ENCODE results near the gene KLHL25. TPM values are rescaled to one million over a fixed set of nuclear protein-coding genes. Genes with fewer than 3 reads are reported as not detected.
"Not testable (repeated sequence)": the region's sequence is repeated elsewhere in the genome, so short reads cannot be mapped to it uniquely, and the experiment has no call there.

KLHL25 gene, protein sequence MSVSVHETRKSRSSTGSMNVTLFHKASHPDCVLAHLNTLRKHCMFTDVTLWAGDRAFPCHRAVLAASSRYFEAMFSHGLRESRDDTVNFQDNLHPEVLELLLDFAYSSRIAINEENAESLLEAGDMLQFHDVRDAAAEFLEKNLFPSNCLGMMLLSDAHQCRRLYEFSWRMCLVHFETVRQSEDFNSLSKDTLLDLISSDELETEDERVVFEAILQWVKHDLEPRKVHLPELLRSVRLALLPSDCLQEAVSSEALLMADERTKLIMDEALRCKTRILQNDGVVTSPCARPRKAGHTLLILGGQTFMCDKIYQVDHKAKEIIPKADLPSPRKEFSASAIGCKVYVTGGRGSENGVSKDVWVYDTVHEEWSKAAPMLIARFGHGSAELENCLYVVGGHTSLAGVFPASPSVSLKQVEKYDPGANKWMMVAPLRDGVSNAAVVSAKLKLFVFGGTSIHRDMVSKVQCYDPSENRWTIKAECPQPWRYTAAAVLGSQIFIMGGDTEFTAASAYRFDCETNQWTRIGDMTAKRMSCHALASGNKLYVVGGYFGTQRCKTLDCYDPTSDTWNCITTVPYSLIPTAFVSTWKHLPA
- polyA plus RNA-seq (ENCODE audit: insufficient read length), result 9.4 TPM

DNA sequence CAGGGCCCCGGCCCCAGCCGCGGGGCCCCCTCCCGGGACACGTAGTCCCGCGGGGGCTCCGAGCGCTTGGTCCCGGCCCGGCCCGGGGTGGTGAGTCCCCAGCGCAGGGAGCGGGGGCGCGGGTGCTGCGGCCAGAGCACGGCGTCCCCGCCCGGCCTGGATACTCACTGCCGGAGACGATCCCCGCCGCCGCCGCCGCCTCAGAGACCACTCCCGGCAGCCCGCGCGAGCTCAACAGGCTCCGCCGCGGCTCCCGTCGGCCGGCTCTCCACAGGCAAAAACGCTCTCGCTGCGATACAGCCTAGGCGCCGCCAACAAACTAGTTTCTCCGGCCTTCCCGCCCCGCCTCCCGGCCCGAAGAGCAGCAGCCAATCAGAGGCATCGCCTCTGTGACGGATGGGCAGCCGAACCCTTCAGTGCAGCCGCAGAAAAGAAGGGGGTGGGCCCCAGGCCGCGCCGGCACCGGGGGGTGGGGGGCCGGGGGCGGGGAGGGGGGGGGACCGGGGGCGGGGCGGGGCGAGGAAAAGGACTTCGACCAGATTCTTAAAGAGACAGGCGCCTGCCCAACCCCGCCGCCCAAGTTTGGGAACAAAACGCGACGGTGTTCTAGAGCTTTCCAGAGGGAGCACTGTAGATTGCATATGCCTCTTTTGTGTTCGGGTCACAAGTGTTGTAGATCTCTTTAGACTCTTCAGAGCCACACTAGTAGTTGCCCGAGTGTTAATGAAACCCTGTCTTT lies at the start of gene KLHL25:
KLHL25 (minus strand) TSS at position 328 of the 739 bp plus-strand sequence. CDS start 25,115 bp downstream, outside the sequence.
- DNase-seq, result peak; percentile 96

DNA sequence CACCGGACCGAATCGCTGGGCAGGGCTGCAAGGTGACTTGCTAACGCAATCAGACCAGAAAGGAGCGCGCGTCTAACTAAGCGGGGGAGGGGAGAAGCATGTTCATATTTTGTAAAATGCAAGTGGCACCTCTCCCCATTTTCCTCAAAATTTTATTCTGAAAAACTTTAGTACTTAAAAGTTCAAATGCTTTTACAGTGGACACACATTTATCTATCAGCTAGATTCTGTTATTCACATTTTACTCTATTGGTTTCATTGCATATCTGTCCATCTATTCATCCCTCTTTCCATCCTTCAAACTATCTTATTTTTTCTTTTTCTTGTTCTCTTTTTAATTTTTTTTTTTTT lies 46.1 kb upstream of the KLHL25 start:
- no peak for DNase-seq

DNA sequence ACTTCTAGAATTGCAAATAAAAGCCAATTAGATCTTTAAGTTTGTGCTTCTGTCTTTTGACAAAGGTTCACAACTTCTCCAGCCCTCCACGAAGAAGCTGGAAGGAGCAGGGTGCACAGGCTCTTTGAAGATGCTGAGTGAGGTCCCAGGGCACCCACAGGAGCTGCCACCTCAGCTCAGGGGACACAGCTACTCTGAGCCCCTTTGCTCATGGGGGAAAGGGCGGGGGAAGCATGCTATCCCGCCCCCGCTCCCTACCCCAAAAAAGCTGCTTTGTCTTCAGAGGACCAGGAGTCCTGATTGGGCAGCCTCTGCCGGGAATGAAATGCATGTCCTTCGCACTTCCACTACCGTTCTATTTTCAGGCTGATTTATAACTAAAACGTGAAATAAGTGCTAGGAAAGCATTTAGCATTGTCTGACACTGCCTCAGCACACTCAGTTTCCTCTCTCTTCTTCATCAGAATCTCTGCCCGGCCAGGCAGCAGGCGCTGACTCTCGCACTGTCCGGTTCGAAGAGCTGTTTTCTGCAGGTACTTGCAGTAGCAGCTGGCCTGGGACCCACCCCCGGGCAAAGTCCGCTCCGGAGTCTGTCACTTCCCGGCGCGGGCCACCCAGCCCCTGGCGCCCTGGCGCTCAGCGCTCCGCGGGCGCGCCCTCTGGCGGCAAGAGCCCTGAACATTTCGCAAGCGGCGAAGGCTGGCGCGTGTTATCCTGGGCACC lies 45.5 kb upstream of the KLHL25 start:
- DNase-seq, result peak; percentile 83

DNA sequence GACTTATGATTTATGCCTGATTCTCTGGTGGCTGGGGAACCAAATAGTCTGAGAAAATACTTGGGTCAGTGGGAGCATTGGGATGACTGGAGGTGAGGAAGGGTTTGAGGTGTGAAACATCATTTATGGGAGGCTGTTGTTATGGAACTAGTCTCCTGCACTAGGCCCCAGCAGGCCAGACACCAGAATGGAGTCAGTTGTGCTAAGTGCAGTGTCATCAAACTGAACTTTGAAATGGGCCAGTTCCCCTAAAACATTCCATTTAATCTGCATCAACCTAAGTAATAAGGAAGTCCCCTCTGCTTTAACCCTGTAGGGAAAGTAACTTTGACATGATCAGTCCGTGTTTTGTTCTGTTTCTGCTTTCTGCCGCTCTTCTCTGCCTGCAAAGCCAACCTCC lies 44.9 kb upstream of the KLHL25 start:
- DNase-seq, result no peak

DNA sequence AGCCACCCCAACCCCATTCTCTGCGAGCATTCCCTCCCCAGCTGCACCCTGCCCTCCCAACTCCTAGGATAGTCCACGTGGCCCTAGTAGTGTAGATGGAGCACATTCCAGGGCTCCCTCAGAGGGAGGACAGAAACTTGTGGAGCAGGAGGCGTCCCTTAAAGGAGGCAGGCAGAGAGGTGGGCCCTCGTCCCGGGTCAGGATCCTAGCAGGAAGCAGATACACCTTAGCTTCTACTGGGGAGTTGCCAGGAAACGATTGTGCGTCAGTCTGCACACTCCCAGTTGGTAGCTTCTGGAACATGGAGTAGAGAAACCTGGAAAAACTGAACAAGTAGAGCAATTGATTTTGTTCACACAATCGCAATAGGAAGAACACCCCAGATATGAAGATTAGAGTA lies 43.9 kb upstream of the KLHL25 start:
- no peak for DNase-seq

DNA sequence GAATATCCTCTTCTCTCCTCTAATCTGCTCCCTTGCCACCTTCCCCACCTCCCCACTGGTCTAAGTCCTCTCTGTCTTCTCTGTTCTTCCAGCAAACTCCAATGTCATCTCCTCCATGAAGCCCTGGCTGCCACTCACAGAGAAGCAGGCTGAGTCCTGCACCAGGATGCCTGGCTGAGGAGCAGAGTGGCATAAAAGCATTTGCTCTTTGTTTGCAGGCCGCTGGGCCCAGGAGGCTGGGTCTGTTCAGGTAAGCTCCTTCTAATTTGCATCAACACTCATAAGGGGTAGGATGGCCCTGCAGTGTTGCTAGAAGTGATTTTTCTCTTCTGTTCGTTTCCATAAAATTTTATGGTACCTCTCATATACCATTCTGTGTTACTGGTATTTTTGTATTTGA lies 43.2 kb upstream of the KLHL25 start:
- no peak for DNase-seq

DNA sequence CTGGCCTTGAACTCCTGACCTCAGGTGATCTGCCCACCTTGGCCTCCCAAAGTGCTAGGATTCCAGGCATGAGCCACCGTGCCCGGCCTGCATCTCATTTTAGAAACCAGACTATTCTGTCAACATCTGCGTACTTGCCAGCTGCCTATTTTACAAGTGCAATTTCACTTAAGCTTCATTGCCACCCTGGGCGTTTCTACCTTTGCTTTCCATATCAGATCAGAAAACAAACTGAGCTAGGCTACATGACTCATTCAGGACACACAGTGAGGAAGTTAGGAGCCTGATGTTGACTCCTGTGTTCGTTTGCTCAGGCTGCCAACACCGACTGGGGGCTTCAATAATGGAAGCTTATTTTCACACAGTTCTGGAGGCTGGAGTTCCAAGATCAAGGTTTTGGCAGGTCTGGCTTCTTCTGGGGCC lies 42.3 kb upstream of the KLHL25 start:
- no peak for DNase-seq

DNA sequence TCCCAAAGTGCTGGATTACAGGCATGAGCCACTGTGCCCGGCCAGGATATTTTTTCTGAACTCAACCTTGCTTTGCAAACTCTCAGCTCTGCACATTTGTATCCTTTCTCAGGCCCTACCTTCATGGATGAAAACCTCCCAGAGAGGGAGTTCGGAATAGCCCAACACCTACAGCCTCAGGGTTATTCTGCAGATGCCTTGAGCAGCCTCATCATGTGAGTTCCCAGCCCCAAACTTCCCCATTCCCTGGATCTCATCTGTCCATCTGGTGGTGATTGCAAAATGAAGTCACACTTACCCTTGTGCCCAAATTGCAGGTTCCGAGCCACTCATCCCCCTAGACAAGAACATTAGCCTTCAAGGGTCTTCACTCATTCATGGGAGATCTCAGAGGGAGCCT lies 39.9 kb upstream of the KLHL25 start:
- DNase-seq, result no peak

DNA sequence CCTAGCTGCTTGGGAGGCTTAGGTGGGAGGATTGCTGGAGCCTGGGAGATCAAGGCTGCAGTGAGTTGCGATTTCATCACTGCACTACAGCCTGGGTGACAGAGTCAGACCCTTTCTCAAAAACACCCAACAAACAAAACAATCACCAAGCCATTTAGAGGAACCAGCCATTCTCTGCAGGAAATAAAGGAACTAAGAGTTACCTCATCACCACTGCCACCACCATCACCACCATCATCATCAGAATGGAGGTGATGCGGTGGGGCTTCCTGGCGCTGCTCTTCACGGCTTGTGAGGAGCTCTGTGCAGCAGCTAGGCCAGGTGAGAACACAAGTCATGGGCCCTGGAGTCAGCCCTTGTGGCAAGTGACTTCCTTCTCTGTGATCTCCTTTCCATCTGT lies 37.7 kb upstream of the KLHL25 start:
- DNase-seq, result no peak

DNA sequence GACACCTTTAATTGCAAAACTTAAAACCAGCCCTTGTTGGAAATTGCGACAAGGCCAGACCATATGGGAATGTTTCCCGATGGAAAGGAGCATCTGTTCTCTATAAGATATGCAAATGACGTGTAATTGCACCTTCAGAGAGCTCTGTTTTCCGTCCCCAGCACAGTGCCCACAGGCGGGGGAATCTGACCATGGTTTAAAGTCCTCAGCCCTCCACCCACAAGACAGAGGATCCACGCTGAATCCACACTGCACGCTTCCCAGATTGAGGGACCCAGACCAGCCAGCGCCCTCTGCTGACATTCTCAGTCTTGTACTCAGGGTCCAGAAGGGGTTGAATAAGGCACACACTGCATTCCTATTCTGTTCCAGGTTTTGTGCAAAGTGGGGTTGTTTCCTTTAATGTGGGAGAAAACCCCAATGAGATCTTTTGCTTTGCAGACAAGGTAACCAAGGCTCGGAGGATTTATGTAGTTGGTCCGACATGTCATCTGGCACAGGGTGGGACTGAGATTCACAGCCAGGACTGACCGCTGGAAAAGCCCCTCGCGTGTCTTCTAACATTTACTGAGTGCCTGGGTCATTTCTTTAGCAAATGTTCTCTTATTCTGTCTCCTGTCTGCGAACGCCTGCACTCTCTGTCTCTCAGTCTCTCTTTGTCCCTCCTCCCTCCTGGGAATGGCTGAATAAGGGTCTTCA lies 36.8 kb upstream of the KLHL25 start:
- peak; percentile 66 for DNase-seq

DNA sequence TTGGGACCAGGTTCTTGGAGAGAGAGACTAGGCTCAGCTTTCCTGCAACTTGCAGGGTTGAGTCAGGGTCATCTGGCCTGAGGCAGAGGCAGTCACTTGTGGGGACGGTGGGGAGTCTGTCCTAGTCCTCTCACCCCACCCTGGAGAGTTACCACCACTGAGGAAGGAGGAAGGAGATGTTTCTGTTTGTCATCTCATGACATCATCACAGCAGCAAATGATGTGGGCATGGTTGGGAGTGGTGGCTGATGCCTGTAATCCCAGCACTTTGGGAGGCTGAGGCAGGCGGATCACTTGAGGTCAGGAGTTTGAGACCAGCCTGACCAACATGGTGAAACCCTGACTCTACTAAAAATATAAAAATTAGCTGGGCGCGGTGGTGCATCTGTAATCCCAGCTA lies 35.0 kb upstream of the KLHL25 start:
- not testable (repeated sequence) for DNase-seq

DNA sequence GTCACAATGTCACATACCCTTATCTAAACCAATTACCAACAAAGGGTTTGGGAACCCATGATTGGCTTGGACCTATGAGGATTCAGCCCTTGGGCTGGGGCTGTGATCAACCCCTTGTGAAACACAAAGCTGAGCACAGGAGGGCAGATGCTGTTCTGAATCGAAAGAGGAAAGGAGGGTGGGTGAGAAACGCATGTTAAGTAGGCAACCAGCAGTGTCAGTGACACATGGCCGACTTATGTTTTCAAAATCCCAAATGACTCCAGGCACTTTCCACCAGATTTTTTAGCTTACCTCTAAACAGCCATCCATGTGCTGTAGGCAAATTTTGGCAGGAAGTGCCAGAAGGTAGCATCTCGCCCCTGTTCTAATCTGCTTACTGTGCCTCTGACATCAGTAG lies 34.1 kb upstream of the KLHL25 start:
- DNase-seq, result no peak

DNA sequence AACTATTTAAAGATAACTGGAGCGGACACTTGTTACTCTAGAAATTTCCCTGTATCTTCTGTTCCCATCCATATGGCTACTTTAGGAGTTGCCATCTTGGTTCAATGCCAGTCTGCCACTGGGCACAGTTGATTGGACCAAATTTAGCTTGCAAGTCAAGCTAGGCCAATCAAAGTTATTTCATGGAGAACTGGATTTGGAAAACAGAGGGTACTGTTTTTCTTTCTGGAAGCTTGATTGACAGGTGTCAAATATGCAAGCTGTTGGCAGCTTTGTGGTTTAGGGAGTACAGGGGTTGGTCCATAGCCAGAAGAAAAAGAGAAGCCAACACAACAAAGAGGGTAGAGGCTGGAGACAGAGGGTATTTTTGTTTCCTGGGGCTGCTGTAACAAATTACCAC lies 33.4 kb upstream of the KLHL25 start:
- no peak for DNase-seq

DNA sequence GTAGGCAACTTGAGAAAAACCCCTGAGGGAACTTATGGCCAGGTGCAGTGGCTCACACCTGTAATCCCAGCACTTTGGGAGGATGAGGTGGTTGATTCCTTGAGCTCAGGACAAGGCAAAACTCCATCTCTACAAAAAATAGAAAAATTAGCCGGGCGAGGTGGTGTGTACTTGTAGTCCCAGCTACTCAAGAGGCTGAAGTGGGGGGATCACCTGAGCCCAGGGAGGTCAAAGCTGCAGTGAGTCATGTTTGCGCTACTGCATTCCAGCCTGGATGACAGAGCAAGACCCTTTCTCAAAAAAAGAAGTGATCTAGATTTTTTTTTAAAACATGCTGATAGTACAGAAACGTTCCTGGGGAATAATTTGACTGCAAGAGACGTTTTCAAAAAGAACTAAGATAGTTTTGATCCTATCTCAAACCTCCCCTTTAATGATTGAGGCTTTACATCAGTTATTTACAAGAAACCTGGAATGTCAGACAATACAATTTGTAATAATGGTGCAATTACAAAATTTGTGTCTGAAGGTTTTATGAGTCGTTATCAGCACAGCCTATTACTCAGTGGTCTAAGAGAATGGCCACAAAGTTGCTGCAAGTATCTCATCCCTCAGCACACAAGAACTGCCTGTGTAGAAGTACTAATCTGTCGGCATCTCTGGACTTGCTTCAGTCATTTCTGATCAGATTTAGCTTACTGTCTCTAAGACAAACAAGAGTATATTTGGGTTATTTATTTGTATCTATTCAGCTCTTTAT lies 32.2 kb upstream of the KLHL25 start:
- DNase-seq, result no peak

DNA sequence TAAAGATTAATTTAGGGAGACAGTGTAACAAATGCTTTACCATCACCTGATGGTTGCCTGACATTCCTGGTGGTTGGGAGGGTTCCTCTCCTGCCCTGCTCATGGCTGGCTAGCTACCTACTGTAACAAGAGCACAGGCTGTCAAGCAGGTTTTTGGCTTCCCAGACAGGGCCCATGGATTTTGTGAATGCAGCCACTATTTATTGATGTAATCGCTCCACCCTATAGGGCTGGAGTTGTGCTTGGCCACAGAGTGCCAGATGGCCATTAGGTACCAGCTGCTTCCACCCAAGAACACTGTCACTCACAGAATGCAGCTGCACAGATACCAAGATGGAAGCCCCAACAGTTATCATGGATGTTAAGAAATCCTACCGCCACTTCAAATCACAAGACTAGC lies 31.0 kb upstream of the KLHL25 start:
- no peak for DNase-seq

DNA sequence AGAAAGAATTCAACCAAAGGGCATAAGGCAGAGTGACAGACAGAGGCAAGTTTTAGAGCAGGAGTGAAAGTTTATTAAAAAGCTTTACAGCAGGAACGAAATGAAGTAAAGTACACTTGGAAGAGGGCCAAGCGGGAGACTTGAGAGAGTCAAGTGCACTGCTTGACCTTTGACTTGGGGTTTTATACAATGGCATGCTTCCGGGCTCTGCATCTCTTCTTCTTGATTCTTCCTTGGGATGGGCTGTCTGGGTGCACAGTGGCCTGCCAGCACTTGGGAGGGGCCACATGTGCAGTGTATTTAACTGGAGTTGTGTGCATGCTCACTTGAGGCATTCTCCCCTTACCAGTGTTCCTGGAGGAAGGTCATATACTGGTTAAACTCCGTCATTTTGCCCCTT lies 30.4 kb upstream of the KLHL25 start:
- no peak for DNase-seq

DNA sequence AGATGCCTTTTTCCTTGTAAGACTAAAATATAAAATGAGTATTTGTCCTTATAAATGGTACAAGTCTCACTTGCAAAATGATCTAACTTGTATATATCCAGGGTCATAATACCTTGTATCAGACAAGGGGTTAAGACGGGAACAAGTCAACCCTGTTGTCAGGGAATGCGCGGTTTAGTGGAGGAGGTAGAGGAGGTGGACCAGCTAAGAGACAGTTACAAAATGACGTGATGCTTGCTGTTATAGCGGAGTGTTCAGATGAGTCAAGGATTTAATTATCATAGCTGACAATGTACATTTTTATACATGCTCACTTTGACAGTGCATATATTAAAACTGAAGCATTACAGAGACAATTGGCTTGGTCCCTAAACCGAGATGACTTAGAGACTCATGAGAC lies 26.8 kb upstream of the KLHL25 start:
- no peak for DNase-seq

DNA sequence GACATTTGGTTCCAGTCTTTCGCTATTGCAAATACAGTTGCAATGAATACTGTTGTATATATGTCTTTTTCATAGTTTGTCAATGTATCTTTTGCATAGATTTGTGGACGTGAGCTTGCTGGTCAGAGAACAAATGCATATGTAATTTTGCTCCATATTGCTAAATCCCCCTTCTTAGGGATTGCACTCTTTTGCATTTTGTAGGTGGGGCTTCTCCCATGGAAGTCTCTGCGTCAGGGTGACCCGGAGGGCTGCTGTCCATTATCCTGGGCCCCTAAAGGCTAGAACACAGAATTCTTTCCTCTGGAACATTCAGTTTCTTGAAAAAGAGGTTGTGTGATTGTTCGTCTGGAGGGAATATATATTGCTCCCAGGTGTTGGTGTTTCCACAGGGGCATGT lies 25.2 kb upstream of the KLHL25 start:
- no peak for DNase-seq

DNA sequence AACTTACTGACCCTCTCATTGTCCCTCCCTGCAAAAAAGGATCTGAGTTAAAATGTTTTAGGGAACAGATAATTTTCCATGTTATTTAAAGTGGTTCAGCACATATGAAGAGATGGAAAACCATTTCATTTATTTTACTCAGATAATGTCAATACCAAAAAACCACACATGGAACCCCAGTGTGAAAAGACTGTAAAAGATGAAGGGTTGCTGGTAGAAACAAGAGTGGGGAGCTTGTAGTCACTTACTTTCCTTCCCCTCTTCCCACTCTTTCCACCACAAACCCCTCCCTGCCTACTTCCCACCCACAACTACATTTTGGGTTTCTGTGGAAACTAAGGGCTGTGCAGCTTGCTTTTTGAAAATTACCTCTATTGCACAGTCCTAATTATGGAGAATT lies 18.5 kb upstream of the KLHL25 start:
- no peak for DNase-seq

DNA sequence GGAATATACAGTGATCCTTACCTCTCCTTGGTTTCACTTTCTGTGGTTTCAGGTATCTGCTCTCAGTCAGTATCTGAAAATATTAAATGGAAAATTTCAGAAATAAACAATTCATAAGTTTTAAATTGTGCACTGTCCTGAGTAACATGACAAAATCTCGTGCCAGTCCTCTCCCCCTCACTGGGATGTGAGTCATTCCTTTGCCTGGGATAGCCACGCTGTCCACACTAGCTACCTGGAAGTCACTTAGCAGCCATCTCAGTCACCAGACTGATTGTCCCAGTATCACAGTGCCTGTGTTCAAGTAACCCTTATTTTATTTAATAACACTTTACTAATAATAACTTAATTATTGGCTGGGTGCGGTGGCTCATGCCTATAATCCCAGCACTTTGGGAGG lies 15.3 kb upstream of the KLHL25 start:
- DNase-seq, result no peak

DNA sequence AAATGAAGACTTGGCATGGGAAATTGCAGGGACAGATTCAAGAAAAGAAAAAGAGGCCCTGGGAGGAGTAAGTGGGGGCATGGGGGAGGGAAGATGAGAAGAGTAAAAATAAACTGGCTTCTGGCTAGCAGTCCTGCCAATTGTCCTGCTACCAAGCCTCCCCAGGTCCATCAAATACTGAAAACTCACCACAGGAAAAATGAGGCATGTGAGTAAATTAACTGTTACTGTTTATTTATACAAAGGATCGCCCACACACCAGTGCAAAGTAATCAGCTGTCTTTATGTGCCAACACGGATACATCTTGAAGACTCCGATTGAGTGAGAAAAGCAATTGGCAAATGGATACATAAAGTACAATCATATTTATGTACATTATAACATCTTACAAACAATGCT lies 10.7 kb upstream of the KLHL25 start:
- no peak for DNase-seq

Measured in hindlimb muscle (tissue), 1 donor.